Measurements from ENCODE around the gene RAG1.
A peak's percentile ranks its signal among the peaks of the same experiment; 100 is the strongest.

Gene RAG1

DNA sequence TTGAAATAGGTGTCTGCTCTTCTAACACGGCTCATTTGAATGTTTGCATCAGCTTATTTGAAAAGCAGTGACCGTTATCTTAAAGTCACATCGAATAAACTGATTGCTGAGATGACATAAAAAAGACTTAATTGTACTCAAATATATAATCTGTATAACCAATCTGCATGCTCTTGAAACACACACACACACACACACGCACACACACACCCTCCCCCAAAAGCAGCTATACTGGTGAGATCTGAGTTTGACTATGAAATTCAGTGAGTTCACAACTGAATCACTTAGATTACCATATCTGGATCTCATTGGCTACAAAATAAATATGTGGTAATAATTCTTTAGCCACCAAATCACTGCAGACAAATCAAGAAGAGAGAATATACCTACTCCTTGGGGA lies 22.7 kb downstream of the RAG1 start:
- no peaks in the 10 kb centered on the region for H3K36me3 ChIP-seq (ENCODE audit: control insufficient read depth in 2 of 2, insufficient read depth in 2 of 2, low read length in 2 of 2)
- H3K4me1 ChIP-seq (ENCODE audit: control insufficient read depth, insufficient read depth, low read length) = peaks cover 4% of the 10 kb centered on the region
- H3K9ac ChIP-seq (ENCODE audit: low read length in 2 of 2) = no peak overlapping the region
- no peak overlapping the region for H3K27ac ChIP-seq (ENCODE audit: low read length)
- no peak overlapping the region for H3K4me3 ChIP-seq (ENCODE audit: low read length in 2 of 2)
- H3K27me3 ChIP-seq (ENCODE audit: control insufficient read depth in 1 of 2, insufficient read depth in 2 of 2, low read length in 2 of 2) = no peaks in the 10 kb centered on the region
- H3K9me3 ChIP-seq (ENCODE audit: control insufficient read depth in 2 of 2, low read length in 2 of 2) = no peaks in the 10 kb centered on the region

DNA sequence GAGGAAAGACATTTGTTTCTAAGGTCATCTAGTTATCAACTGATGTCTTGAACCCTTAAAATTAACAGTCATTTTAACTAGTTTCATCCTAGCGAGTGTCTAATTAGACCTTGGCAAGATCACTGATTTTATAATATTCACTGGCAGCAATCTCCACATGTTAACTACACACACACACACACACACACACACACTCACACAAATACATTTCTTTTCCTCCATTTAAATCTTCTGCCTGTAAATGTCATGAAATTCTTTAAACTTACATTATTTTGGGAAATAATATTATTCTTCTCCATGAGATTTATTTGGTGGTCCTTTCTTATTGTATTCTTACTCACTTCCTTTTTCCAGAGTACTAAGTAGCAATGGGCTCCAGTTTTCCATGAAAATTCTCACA lies 23.6 kb downstream of the RAG1 start:
- H3K9me3 ChIP-seq (ENCODE audit: control insufficient read depth in 2 of 2, low read length in 2 of 2) = no peaks in the 10 kb centered on the region
- peaks cover 4% of the 10 kb centered on the region for H3K4me1 ChIP-seq (ENCODE audit: control insufficient read depth, insufficient read depth, low read length)
- no peak overlapping the region for H3K9ac ChIP-seq (ENCODE audit: low read length in 2 of 2)
- no peak overlapping the region for H3K4me3 ChIP-seq (ENCODE audit: low read length in 2 of 2)
- no peak overlapping the region for H3K27ac ChIP-seq (ENCODE audit: low read length)
- H3K27me3 ChIP-seq (ENCODE audit: control insufficient read depth in 1 of 2, insufficient read depth in 2 of 2, low read length in 2 of 2) = no peaks in the 10 kb centered on the region
- no peaks in the 10 kb centered on the region for H3K36me3 ChIP-seq (ENCODE audit: control insufficient read depth in 2 of 2, insufficient read depth in 2 of 2, low read length in 2 of 2)

DNA sequence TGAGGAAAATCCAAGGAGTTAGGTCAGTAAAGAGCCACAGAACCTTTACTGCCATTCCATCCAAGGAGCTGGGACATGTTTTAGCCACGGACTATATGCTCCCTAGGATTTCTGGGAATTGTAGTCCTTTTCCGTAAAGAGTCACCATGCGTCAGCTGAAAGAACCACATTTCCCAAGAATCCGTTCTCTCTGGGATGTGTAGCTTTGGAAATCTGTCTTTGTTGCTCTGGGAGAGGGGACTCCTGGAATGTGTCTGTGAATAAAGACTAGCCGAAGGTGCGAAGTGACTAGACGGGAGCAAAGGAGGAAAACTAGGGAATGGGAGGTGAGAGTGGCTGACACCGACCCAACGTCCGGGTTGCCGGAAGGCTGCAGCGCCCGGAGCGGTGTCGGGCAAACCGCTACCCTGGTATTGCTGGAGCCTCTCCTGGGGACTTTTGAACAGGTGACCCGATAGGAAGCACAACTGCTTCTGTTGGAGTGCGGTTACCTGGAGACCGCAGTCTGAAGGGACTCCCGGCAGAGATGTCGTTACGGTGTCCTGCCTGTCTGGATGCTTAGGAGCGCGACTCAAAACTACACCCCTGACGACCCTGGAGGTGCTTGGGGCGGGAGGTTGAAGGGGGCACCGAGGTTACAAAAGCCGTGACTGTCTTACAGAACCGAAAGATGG lies 26.6 kb downstream of the RAG1 start, which contains the start of gene IFTAP:
TSS of gene IFTAP (plus strand) at position 187 of the 674 bp plus-strand sequence. CDS start 15,602 bp downstream, outside the sequence.
- Histone ChIP-seq H3K27me3 (ENCODE audit: control insufficient read depth in 1 of 2, insufficient read depth in 2 of 2, low read length in 2 of 2) (no peaks in the 10 kb centered on the region), H3K27ac (ENCODE audit: low read length) (no peak within 1 kb of the TSS), H3K4me1 (ENCODE audit: control insufficient read depth, insufficient read depth, low read length) (peaks cover 4% of the 10 kb centered on the region), H3K9me3 (ENCODE audit: control insufficient read depth in 2 of 2, low read length in 2 of 2) (no peaks in the 10 kb centered on the region), H3K36me3 (ENCODE audit: control insufficient read depth in 2 of 2, insufficient read depth in 2 of 2, low read length in 2 of 2) (no peaks in the 10 kb centered on the region), H3K4me3 (ENCODE audit: low read length in 2 of 2) (peak within 1 kb of the TSS; percentile 79 to 93), H3K9ac (ENCODE audit: low read length in 2 of 2) (peak within 1 kb of the TSS; percentile 70 to 81)

DNA sequence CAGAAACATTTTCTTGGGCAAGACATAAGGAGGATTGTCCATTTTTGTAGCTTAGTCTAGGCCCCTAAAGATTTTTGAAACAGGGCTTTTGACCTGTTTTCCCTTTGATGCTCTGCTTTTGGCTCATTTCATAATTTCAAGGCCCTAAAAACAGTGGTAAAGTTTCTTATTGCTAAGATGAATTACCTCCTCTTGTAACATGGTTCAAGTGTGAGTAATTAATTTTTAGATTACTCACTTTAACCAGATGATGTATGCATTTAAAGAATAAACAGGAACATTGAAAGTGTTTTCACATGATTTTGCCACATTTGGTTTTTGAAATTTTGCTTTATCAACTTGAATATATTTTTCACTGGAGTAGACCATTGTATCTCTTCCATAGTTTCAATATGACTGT lies 29.1 kb downstream of the RAG1 start:
- H3K9me3 ChIP-seq (ENCODE audit: control insufficient read depth in 2 of 2, low read length in 2 of 2) = no peaks in the 10 kb centered on the region
- no peaks in the 10 kb centered on the region for H3K36me3 ChIP-seq (ENCODE audit: control insufficient read depth in 2 of 2, insufficient read depth in 2 of 2, low read length in 2 of 2)
- H3K27me3 ChIP-seq (ENCODE audit: control insufficient read depth in 1 of 2, insufficient read depth in 2 of 2, low read length in 2 of 2) = no peaks in the 10 kb centered on the region
- H3K27ac ChIP-seq (ENCODE audit: low read length) = no peak overlapping the region
- no peak overlapping the region for H3K4me3 ChIP-seq (ENCODE audit: low read length in 2 of 2)
- H3K4me1 ChIP-seq (ENCODE audit: control insufficient read depth, insufficient read depth, low read length) = peaks cover 4% of the 10 kb centered on the region
- no peak overlapping the region for H3K9ac ChIP-seq (ENCODE audit: low read length in 2 of 2)

DNA sequence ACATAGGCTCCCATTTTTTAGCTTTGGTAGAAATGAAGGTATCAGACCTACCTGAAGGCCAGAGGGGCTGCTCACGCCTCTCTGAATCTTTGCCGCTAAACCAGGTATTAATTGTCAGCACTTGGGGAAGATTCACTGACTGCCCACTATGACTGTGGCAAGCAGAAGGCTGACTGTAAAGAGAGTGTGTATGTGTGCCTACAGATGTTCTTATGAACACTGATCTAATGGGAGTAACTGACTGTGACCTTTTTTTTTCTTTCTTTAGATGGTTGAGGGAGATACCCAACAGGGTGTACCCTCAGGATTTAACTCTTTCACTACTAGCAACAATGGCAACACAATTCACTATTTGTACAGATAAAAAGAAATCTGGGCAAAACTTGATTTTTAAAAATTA lies 30.2 kb downstream of the RAG1 start, which contains the start of gene RAG2:
TSS of gene RAG2 (minus strand) at position 186 of the 400 bp plus-strand sequence. CDS start 4,068 bp downstream, outside the sequence.
- H3K27me3 ChIP-seq (ENCODE audit: control insufficient read depth in 1 of 2, insufficient read depth in 2 of 2, low read length in 2 of 2) = no peaks in the 10 kb centered on the region
- H3K9me3 ChIP-seq (ENCODE audit: control insufficient read depth in 2 of 2, low read length in 2 of 2) = no peaks in the 10 kb centered on the region
- no peak within 1 kb of the TSS for H3K27ac ChIP-seq (ENCODE audit: low read length)
- no peak within 1 kb of the TSS for H3K4me3 ChIP-seq (ENCODE audit: low read length in 2 of 2)
- H3K36me3 ChIP-seq (ENCODE audit: control insufficient read depth in 2 of 2, insufficient read depth in 2 of 2, low read length in 2 of 2) = no peaks in the 10 kb centered on the region
- no peak within 1 kb of the TSS for H3K9ac ChIP-seq (ENCODE audit: low read length in 2 of 2)
- peaks cover 4% of the 10 kb centered on the region for H3K4me1 ChIP-seq (ENCODE audit: control insufficient read depth, insufficient read depth, low read length)

DNA sequence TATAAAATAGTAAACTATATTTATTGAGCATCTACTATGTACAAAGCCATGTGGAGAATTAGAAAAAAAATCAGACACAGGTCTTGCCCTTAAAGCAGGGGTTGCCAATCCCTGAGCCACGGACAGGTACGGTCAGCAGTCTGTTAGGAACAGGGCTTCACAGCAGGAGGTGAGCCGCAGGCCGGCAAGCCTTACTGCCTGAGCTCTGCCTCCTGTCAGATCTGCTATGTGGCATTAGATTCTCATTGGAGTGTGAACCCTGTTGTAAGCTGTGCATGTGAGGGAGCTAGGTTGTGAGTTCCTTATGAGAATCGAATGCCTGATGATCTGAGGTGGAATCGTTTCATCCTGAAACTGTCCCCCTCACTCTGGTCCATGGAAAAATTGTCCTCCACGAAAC lies 32.4 kb downstream of the RAG1 start:
- peaks cover 2% of the 10 kb centered on the region for H3K4me1 ChIP-seq (ENCODE audit: control insufficient read depth, insufficient read depth, low read length)
- H3K36me3 ChIP-seq (ENCODE audit: control insufficient read depth in 2 of 2, insufficient read depth in 2 of 2, low read length in 2 of 2) = no peaks in the 10 kb centered on the region
- no peaks in the 10 kb centered on the region for H3K27me3 ChIP-seq (ENCODE audit: control insufficient read depth in 1 of 2, insufficient read depth in 2 of 2, low read length in 2 of 2)
- H3K9me3 ChIP-seq (ENCODE audit: control insufficient read depth in 2 of 2, low read length in 2 of 2) = no peaks in the 10 kb centered on the region
- H3K9ac ChIP-seq (ENCODE audit: low read length in 2 of 2) = no peak overlapping the region
- no peak overlapping the region for H3K27ac ChIP-seq (ENCODE audit: low read length)
- H3K4me3 ChIP-seq (ENCODE audit: low read length in 2 of 2) = no peak overlapping the region

DNA sequence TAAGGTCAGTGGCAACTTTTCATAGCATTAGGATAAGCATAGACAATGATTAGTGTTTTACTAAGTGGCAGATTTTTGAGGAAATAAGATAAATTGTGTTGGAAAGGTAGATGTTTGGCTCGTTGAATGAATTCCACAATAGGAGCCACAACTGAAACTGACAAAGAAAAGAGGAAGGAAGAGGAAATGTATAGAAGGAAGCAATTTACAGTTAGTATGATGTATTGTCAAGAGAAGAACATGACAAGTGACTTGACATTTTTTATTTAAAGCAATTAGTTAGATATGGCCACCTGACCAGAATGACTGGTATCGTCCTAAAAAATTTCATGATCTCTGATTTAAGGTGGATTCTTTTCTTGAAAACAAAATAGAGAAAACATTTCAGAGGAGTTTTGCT lies 33.3 kb downstream of the RAG1 start:
- H3K36me3 ChIP-seq (ENCODE audit: control insufficient read depth in 2 of 2, insufficient read depth in 2 of 2, low read length in 2 of 2) = no peaks in the 10 kb centered on the region
- no peak overlapping the region for H3K4me3 ChIP-seq (ENCODE audit: low read length in 2 of 2)
- no peaks in the 10 kb centered on the region for H3K27me3 ChIP-seq (ENCODE audit: control insufficient read depth in 1 of 2, insufficient read depth in 2 of 2, low read length in 2 of 2)
- no peak overlapping the region for H3K27ac ChIP-seq (ENCODE audit: low read length)
- H3K9ac ChIP-seq (ENCODE audit: low read length in 2 of 2) = no peak overlapping the region
- no peaks in the 10 kb centered on the region for H3K9me3 ChIP-seq (ENCODE audit: control insufficient read depth in 2 of 2, low read length in 2 of 2)
- H3K4me1 ChIP-seq (ENCODE audit: control insufficient read depth, insufficient read depth, low read length) = no peaks in the 10 kb centered on the region

DNA sequence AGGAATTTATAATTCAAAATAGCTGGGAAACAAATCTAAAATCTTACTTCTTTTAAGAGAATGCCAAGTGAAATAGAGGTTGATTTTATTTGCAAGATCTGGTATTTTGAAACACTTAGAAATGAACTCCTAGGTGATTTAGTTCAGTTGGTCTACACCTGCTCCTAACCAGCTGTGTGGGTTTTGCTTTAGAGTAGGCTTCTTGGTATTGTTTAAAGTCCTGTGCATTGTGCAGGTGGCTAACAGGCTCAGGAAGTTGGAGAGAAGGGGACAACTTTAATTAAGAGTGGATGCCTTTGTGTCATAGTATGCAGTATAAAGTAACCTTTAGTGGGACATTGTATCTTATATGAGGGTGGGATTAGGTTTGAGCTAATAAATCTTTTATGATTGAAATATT lies 34.3 kb downstream of the RAG1 start:
- H3K36me3 ChIP-seq (ENCODE audit: control insufficient read depth in 2 of 2, insufficient read depth in 2 of 2, low read length in 2 of 2) = no peaks in the 10 kb centered on the region
- H3K4me3 ChIP-seq (ENCODE audit: low read length in 2 of 2) = no peak overlapping the region
- H3K9me3 ChIP-seq (ENCODE audit: control insufficient read depth in 2 of 2, low read length in 2 of 2) = no peaks in the 10 kb centered on the region
- H3K27me3 ChIP-seq (ENCODE audit: control insufficient read depth in 1 of 2, insufficient read depth in 2 of 2, low read length in 2 of 2) = no peaks in the 10 kb centered on the region
- no peaks in the 10 kb centered on the region for H3K4me1 ChIP-seq (ENCODE audit: control insufficient read depth, insufficient read depth, low read length)
- no peak overlapping the region for H3K9ac ChIP-seq (ENCODE audit: low read length in 2 of 2)
- H3K27ac ChIP-seq (ENCODE audit: low read length) = no peak overlapping the region

DNA sequence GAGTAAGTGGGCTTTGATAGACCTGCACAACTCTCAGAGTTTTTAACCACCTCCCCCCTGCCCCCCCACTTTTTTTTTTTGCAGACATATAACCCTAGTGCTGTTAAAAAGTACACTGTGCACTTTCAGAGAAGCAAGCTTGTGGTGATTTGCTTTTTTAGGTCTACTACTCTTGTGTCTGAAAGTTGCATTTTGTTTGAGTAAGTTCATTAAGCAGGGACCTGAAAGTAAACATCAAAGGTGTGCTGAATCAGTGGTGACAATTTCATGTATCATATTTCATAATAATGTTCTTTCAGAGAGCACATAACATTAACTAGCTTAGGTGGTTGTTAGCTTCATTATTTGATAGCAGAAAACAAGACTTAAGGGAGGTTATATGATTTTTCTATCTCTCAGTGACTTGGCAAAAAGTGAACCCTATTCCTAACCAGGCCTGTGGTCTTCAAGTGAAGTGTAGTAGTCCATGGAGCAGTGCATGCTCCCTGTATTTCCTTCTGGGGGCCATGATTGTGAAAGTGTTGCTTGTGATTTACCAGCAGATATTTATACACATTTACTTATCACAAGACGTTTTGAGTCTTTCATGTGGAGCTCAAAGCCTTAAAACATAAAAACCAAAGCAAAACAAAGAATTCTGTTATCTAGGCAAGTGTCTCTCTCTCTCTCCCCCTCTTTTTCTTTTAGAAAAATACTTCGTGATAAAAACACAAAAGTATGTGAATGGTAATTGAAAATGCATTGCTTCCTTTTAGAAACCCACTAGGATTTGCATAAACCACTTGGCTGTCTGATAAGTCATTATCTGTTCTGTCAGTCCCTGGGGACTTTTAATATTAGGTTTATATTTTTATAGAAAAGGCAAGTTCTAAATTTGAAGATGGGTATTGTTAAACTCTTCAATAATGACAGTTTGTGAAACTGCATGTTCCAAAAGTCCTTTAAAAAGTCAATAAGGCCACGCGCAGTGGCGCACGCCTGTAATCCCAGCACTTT lies 37.7 kb downstream of the RAG1 start:
- Histone ChIP-seq H3K27ac (ENCODE audit: low read length) (no peak overlapping the region), H3K9me3 (ENCODE audit: control insufficient read depth in 2 of 2, low read length in 2 of 2) (no peaks in the 10 kb centered on the region), H3K27me3 (ENCODE audit: control insufficient read depth in 1 of 2, insufficient read depth in 2 of 2, low read length in 2 of 2) (no peaks in the 10 kb centered on the region), H3K4me3 (ENCODE audit: low read length in 2 of 2) (no peak overlapping the region), H3K4me1 (ENCODE audit: control insufficient read depth, insufficient read depth, low read length) (no peaks in the 10 kb centered on the region), H3K36me3 (ENCODE audit: control insufficient read depth in 2 of 2, insufficient read depth in 2 of 2, low read length in 2 of 2) (no peaks in the 10 kb centered on the region), H3K9ac (ENCODE audit: low read length in 2 of 2) (no peak overlapping the region)

DNA sequence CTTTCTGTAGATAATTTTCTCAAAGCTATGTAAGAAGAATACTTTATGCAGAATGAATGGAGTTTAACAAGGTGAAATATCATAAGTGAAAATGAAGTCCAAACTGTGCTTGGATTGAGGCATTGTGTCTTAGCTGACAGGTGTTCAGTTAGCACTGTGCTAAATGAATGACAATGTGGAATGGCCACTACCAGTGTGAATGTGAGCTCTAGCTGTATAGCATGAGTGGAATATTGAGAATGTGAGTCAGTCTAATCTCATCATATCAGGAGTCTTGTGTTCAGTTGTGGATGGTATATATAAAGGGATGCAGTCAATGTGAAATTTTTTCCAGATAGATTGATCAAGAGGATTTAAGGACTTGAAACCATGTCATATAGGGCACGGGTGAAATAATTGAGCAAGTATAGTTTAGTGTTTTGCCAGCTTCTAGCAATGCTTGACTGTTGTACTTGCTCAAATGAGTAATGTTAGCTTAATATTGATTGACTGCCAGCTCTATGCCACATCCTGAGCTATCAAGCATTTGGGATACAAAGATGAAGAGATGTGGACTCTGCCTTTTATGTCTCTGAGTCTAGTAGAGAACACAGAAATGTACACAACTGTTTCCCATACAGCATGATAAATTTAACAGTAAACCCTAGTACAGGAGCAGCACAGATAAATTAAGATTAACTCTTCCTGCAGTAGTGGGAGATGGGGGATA lies 40.8 kb downstream of the RAG1 start:
- Histone ChIP-seq H3K27me3 (ENCODE audit: control insufficient read depth in 1 of 2, insufficient read depth in 2 of 2, low read length in 2 of 2) (no peaks in the 10 kb centered on the region), H3K36me3 (ENCODE audit: control insufficient read depth in 2 of 2, insufficient read depth in 2 of 2, low read length in 2 of 2) (peaks cover 4 to 5% of the 10 kb centered on the region in 2 donors), H3K9me3 (ENCODE audit: control insufficient read depth in 2 of 2, low read length in 2 of 2) (no peaks in the 10 kb centered on the region), H3K9ac (ENCODE audit: low read length in 2 of 2) (no peak overlapping the region), H3K4me3 (ENCODE audit: low read length in 2 of 2) (no peak overlapping the region), H3K27ac (ENCODE audit: low read length) (no peak overlapping the region), H3K4me1 (ENCODE audit: control insufficient read depth, insufficient read depth, low read length) (no peaks in the 10 kb centered on the region)
